ENCODE measurements around the gene JAK3. TPM values are rescaled to one million over a fixed set of nuclear protein-coding genes. Genes with fewer than 3 reads are reported as not detected.

The JAK3 gene
- total RNA-seq, 1 experiment from 2014 or later: 3.3 TPM

DNA sequence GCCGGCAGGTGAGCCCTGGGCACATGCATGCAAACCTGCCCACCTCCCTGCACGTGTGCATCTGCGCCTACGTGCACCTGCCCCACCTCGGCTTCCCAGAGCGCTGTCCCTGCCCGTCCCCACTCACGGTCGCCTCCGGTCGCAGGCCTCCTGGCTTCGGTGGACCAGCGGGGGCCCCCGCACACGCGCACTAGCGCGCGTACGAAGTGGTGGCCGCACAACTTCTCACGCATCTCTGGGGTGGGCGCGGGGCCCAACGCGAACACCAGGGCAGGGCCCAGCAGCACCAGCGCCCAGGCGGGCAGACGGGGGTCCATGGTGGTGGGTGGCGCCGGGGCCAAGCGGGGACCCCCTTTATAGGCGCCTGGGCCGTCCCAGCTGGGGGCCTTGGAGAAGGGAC is 26.6 kb downstream of the JAK3 start, which contains the start of gene INSL3:
INSL3 (minus strand) TSS at position 330 of the 400 bp plus-strand sequence; CDS start at position 317, 13 bp downstream.
- Histone ChIP-seq H2BK15ac (ENCODE audit: low read depth, low read length) (no peak within 1 kb of the TSS), H4K5ac (ENCODE audit: insufficient read length, low read depth, low read length) (no peak within 1 kb of the TSS), H2BK5ac (ENCODE audit: insufficient read length, low read length) (no peak within 1 kb of the TSS), H4K20me1 (ENCODE audit: control insufficient read depth, insufficient read depth, insufficient read length) (no peaks in the 10 kb centered on the region), H3K27me3 (ENCODE audit: insufficient read depth, low read length) (no peaks in the 10 kb centered on the region), H3K79me1 (ENCODE audit: insufficient read depth, low read depth, low read length, poor library complexity, severe bottlenecking) (no peaks in the 10 kb centered on the region), H3K18ac (ENCODE audit: insufficient read length, low read depth, low read length) (no peak within 1 kb of the TSS), H3K4me2 (ENCODE audit: insufficient read depth, insufficient read length, low read length) (no peak within 1 kb of the TSS), H3K56ac (ENCODE audit: insufficient read length, low read depth, low read length) (no peak within 1 kb of the TSS), H2BK20ac (ENCODE audit: low read depth, low read length, poor library complexity, severe bottlenecking) (no peak within 1 kb of the TSS), H4K91ac (ENCODE audit: insufficient read length, low read depth, low read length) (no peak within 1 kb of the TSS), H2AK5ac (ENCODE audit: insufficient read length, low read length) (no peak within 1 kb of the TSS), H3K4ac (ENCODE audit: low read depth, low read length) (no peak within 1 kb of the TSS), H2BK120ac (ENCODE audit: low read depth, low read length, poor library complexity, severe bottlenecking) (no peak within 1 kb of the TSS), H2BK12ac (ENCODE audit: insufficient read length, low read depth, low read length) (no peak within 1 kb of the TSS), H4K8ac (replicated peaks; ENCODE audit: insufficient read length, low read depth, low read length) (no peak within 1 kb of the TSS), H3K23me2 (ENCODE audit: insufficient read length, low read depth, low read length, poor library complexity, severe bottlenecking) (no peaks in the 10 kb centered on the region), H3K9me3 (ENCODE audit: control insufficient read depth, low read depth, low read length) (no peaks in the 10 kb centered on the region), H3T11ph (ENCODE audit: low read length) (no peak within 1 kb of the TSS), H3K27ac (ENCODE audit: insufficient read length, low read depth, low read length) (no peak within 1 kb of the TSS), H3K23ac (ENCODE audit: insufficient read length, low read depth, low read length) (no peak within 1 kb of the TSS), H2AFZ (ENCODE audit: low read length) (no peak within 1 kb of the TSS), H3K14ac (ENCODE audit: insufficient read depth, low read length) (no peak within 1 kb of the TSS), H3K4me1 (ENCODE audit: insufficient read depth, low read length) (no peaks in the 10 kb centered on the region; the same call in 1 of the 2 replicates), H3K79me2 (ENCODE audit: insufficient read depth, low read length) (no peaks in the 10 kb centered on the region), H3K9ac (ENCODE audit: extremely low read depth, insufficient read length, low read length) (no peak within 1 kb of the TSS)
- Mint-ChIP-seq H3K36me3 (ENCODE audit: insufficient read depth in 1 of 3, low read depth in 3 of 3) (no peaks in the 10 kb centered on the region; a peak in 1 of 7 replicates), H3K9me3 (no peaks in the 10 kb centered on the region), H3K4me3 (no peak within 1 kb of the TSS), H3K27me3 (ENCODE audit: low read depth) (no peaks in the 10 kb centered on the region), H3K27ac (no peak within 1 kb of the TSS), H3K4me1 (peaks cover 0 to 7% of the 10 kb centered on the region in 2 experiments; a peak in 2 of 4 replicates)
- no peak for DNase-seq
- TF ChIP-seq, protein P1, sequence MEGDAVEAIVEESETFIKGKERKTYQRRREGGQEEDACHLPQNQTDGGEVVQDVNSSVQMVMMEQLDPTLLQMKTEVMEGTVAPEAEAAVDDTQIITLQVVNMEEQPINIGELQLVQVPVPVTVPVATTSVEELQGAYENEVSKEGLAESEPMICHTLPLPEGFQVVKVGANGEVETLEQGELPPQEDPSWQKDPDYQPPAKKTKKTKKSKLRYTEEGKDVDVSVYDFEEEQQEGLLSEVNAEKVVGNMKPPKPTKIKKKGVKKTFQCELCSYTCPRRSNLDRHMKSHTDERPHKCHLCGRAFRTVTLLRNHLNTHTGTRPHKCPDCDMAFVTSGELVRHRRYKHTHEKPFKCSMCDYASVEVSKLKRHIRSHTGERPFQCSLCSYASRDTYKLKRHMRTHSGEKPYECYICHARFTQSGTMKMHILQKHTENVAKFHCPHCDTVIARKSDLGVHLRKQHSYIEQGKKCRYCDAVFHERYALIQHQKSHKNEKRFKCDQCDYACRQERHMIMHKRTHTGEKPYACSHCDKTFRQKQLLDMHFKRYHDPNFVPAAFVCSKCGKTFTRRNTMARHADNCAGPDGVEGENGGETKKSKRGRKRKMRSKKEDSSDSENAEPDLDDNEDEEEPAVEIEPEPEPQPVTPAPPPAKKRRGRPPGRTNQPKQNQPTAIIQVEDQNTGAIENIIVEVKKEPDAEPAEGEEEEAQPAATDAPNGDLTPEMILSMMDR (conservative IDR thresholded peaks at IDR 0.05): no peak
- no CpG with 5 or more reads among the region's 34 CpGs for WGBS (ENCODE audit: extremely low coverage, insufficient read length, low lambda C conversion rate)
